Medulla oblongata (tissue), 1 donor: ENCODE data around the gene PRRX2.
"Not testable (repeated sequence)": the region's sequence is repeated elsewhere in the genome, so short reads cannot be mapped to it uniquely, and the experiment has no call there.

Experiments used
- DNase-seq: peaks from one replicate; pipeline ENCODE4 v3.0.0-alpha.2; 2015; ENCODE audit errors: extremely low spot score

PRRX2 gene

GRCh38 chr9:129653823-129654553 is 11.5 kb upstream of the PRRX2 start:
- DNase-seq: no peak

DNA sequence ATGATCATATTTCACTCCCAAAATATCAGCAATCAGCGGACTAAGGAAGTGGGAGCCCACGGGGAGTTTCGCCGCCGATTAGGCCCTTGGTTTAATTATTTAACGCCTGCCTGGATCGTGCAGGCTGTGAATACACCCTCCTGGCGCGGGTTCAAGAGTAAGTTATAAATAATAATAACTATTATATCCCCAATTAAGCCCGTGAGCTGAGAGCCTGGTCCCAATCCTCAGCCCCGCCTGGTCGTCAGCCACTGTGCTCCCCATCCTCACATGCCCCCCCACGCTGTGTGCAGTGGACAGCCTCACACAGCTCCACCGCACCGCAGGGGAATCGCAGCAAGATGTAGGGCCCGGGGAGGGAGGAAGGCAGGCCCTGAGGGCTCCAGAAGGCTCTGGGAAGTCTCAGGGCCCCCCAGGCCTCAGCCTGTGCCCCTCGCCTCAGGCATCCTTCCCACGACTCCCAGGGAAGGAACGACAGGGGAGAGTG is 10.8 kb upstream of the PRRX2 start:
- no peak for DNase-seq

- no peak for DNase-seq
Observed at GRCh38 chr9:129655154-129655553, 10.3 kb upstream of the PRRX2 start.

DNA sequence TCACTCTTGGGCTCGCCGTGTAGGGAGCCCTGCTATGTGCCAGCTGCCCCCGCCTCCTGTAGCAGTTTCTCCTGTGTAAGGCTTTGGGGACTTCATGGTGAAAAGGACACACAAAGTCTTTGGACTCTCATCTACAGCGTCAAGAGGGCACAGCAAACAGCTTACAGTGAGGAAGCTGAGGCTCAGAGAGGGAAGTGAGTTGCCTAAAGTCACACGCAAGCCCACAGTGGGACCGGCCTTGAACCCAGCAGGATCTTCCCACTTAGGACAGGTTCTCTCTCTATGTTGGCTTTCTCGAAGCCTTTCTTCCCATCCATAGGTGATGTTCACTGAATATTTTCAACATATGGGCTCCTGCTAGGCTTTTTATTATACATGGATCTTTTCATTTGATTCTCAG is 9.8 kb upstream of the PRRX2 start:
- DNase-seq: no peak

DNA sequence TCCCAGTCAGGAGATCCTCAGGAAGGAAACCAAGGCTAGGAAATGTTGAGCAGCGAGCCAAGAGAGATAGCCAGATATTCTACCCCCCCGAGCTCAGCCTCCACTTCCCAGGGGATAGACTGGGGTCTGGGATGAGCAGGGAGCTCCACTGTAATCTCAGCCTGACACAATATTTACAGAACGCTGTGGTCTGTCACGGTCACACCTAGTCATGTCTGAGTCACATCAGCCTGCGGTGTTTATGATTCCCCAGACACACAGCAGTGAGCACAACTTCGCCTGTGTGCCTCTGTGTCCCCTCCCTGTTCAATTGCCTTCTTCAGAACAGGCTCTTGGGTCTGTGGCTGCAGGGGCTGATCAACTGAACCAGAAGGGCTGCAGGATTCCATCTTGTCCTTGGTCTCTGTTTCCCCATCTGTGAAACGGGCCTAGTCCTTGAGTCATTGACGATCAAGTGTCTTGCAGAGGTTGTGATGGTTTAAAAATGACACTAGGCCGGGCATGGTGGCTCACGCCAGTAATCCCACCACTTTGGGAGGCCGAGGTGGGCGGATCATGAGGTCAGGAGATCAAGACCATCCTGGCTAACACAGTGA is 8.6 kb upstream of the PRRX2 start:
- DNase-seq: no peak

GRCh38 chr9:129661029-129661428 is 4.4 kb upstream of the PRRX2 start:
- DNase-seq: no peak

- DNase-seq: not testable (repeated sequence)
Observed at GRCh38 chr9:129662239-129662638, 3.2 kb upstream of the PRRX2 start.

DNA sequence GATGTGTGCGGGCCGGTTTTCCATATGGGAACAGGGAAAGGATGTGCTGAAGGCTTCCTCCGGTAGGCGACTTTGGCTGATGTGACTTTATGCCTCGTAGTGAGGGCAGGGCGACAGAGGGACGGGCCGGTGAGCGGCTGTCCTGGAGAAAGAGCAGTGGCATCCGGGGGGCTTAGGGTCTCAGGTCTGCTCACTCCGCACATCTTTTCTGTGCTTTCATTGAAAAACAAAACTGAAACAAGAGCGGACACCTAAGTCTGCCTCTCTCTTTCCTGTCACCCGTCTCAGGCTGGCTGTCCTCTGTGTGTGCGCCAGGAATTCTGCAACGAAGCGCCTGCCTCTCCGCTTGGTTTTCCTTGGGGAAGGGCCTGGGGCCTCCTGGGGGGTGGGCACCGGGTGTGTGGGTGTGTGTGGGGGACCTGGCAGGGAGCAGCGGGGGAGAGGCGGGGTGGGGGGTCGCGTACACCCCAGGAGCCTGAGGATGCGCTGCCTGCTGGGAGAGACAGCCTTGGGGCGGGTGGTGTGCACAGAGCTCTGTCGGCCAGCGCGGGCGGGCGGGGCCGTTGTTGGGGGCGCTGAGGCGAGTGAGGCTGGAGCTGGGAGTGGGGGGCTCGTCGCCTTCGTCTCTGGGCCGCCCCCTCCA is 580 bp upstream of the PRRX2 start:
- no peak for DNase-seq

DNA sequence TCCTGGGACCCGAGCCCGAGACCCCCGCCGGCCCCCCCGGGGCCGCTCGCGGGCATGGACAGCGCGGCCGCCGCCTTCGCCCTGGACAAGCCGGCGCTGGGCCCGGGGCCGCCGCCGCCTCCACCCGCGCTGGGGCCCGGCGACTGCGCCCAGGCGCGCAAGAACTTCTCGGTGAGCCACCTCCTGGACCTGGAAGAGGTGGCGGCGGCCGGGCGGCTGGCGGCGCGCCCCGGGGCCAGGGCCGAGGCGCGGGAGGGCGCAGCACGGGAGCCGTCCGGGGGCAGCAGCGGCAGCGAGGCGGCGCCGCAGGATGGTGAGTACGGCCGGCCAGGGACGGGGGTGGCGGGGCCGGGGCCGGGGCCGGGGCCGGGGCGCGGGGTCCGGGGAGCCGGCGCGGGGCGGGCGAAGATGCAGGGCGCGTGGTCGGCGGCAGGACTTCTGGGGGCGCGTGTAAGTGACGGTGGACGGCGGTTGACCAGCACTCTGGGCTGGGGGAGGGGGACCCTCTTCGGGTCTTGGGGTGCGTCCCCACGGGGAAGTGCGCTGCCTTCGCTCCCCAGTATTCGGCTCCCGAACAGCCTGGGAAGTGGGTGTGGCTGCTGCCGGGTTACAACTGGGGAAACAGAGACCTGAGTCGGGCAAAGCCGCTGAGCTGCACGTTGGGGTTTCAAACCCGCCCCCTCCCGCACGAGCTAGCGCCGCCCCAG is 520 bp downstream of the PRRX2 start:
- no peak for DNase-seq

GRCh38 chr9:129666575-129666974 is 1.1 kb downstream of the PRRX2 start:
- no peak for DNase-seq

GRCh38 chr9:129667378-129667777 is 1.9 kb downstream of the PRRX2 start:
- DNase-seq: no peak

DNA sequence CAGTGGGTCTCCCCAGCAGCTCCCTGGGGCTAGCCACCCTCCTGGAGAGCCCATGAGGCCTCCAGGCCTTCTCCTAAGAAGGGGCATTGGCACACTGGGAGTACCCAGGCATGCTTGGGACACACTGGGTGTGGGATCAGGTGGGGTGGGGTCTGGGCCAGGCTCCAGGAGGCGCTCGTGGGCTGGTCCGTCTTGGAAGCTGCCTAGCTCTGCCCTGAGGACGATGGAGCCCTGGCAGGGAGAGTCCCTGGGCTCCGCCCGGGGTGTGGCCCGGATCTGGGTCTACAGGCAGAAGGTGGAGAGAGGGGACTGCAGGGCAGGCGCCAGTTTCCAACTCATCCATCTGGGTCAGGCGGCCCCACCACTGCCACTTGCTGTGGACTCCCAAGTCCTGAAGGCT is 2.4 kb downstream of the PRRX2 start:
- DNase-seq: no peak

DNA sequence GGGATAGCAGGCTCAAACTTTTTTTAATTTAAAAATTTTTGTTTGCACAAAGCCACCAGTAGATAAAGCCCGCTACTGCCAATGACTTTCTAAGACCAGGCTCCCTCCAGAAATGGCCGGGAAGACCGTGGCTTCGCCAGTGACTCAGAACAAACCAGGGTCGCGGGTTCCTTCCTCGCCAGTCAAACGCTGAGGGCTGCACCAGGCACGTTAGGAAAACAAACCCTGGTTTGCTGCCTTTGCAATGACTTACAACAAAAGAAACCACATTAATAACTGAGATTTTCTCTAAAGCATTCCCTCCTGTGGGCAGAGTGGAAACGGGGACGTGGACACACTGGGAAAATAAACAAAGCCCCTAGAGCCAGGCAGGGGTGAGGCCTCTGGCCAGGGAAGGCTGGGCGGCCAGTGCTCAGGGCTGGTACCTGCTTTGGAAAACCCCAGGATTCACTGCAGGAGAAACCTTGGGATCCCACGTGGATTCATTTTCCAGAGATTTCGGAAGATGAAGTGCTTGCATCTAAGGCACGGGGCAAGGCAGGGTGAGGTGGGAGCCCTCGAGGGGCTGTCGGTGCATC is 3.8 kb downstream of the PRRX2 start:
- no peak for DNase-seq

GRCh38 chr9:129669946-129670345 is 4.5 kb downstream of the PRRX2 start:
- DNase-seq: no peak

GRCh38 chr9:129671065-129671464 is 5.6 kb downstream of the PRRX2 start:
- no peak for DNase-seq

DNA sequence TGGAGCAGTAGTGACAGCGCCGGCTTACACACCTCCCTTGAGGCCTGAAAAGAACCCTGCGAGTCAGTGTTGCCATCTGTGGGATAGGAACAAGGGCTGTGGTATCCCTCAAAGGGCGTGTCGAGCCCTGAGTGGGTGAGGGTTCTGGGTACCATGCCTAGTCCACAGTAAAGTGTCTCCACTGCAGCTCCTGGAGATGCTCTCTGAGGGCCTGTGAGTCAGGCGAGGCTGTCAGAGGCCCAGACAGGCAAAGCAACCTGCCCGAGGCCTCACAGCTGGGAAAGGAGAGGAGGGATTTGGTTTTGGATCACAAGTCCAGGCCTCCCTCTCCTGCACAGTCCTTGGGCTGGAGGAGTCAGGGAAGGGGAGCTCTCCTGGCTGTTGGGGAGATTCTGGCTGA is 6.1 kb downstream of the PRRX2 start:
- no peak for DNase-seq

GRCh38 chr9:129672702-129673101 is 7.3 kb downstream of the PRRX2 start:
- DNase-seq: no peak

DNA sequence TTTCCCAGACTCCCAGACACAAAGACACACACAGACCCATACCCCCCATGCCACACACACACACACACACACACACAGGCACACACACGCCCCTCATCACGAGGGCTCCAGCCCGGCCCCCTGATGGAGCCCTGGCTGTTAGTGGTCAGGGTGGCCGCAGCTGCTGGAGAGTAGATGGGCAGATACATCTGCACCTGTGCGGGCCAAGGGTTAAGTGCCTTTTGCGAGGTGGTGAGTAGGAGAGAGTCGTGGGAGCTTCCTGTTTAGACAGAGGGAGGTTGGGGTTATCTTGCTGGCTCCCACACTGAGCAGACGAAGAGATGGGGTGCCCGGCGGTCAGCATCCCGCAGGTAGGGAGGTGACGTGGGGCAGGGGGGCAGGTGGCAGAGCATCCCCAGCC is 8.2 kb downstream of the PRRX2 start:
- no peak for DNase-seq

- DNase-seq: no peak
Observed at GRCh38 chr9:129674229-129674628, 8.8 kb downstream of the PRRX2 start.

DNA sequence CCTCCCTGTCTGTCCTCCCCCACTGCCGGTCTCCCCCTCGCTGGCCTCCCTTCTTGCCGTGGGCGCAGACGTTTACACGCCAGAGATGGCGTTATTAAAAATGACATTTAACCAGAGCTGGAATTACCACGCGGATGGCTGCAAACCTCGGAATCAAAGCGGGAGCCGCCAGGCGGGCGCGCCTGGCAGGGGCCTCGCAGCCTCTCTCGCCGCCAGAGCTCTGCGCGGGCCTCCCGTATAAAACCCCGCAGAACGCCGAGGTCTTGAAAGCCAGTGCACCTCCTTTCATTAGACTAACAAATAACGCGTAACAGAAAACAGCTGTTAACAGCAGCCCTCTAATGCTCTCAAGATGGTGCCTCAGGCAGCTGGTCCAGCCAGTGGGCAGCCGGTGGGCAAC is 10.2 kb downstream of the PRRX2 start:
- DNase-seq: no peak

DNA sequence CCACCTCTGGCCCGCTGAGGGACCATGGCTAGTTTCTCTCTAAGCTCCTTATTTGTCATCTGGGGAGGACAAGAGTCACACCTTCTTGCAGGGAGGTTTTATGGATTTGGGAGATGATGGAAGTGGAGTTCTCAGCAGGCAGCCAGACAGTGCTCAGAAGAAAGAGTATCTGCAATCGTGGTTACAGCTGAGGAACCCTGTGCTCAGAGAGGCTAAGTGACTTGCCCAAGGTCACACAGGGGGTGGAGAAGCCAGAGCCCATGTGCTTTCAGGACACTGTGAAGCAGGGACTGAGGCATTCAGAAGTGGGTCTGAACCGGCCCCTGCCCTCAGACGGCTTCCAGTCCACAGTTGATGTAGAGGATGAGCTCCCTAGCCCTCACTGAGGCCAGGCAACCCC is 10.8 kb downstream of the PRRX2 start:
- no peak for DNase-seq

GRCh38 chr9:129676975-129677374 is 11.5 kb downstream of the PRRX2 start:
- DNase-seq: no peak
